ENCODE data around the gene STRIT1.

DNA sequence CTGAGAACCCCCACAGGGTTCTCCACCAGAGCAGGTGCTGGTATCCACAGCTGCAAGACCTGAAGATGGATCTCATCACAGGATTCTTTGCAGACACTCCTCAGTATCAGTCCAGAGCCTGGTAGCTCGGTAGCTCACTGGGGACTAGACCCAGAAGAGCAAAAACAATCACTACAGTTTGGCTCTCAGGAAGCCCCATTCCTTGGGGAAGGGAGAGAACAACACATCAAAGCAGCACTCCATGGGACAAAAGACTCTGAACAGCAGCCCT is 22.2 kb downstream of the STRIT1 start:
- TF ChIP-seq EZH2 (IDR thresholded peaks at IDR 0.05; ENCODE audit: borderline replicate concordance, low read depth, low read length, severe bottlenecking) (no peak), CTCF (IDR thresholded peaks at IDR 0.05; ENCODE audit: borderline replicate concordance, extremely low read depth, low read length, poor library complexity, severe bottlenecking) (no peak)
